Spleen (tissue), 11 donors: ENCODE measurements around the gene TENM4. TPM values are rescaled to one million over a fixed set of nuclear protein-coding genes. Genes with fewer than 3 reads are reported as not detected.

Experiments used
- DNase-seq: peaks from one replicate; pipeline ENCODE4 v3.0.0-alpha.2; 2020
- H3K27ac ChIP-seq, 8 donors: fragments of 200-600 bp; sonication (generic) in 7 of 8; 1 replicate in 4 of 8; 2 replicates in 4 of 8; pipeline versions ENCODE4 v1.5.0 to v1.8.0; 2016 to 2021; ENCODE audit warnings: inconsistent platforms in 4 of 8, mild to moderate bottlenecking in 4 of 8, moderate library complexity in 1 of 8
- H3K27me3 ChIP-seq, 7 donors: fragments of 200-600 bp; sonication (generic) in 6 of 7; replicated peaks in 1 of 7; 1 replicate in 4 of 7; 2 replicates in 3 of 7; pipeline versions ENCODE4 v1.5.0 to v1.8.0; 2016 to 2021; ENCODE audit warnings: inconsistent platforms in 3 of 7, mild to moderate bottlenecking in 1 of 7
- H3K36me3 ChIP-seq, 6 donors: fragments of 200-600 bp; sonication (generic) in 5 of 6; 1 replicate in 4 of 6; 2 replicates in 2 of 6; pipeline versions ENCODE4 v1.5.0 to v1.8.0; 2016 to 2021; ENCODE audit warnings: inconsistent platforms in 2 of 6
- H3K4me1 ChIP-seq, 6 donors: fragments of 200-600 bp; sonication (generic) in 5 of 6; 1 replicate in 3 of 6; 2 replicates in 3 of 6; pipeline versions ENCODE4 v1.5.0 to v1.8.0; 2016 to 2021; ENCODE audit warnings: inconsistent platforms in 3 of 6
- H3K4me3 ChIP-seq, 8 donors: fragments of 200-600 bp; sonication (generic) in 7 of 8; 1 replicate in 4 of 8; 2 replicates in 4 of 8; pipeline versions ENCODE4 v1.5.0 to v1.8.0; 2016 to 2021; ENCODE audit warnings: inconsistent platforms in 4 of 8, mild to moderate bottlenecking in 4 of 8, moderate library complexity in 2 of 8
- H3K9me3 ChIP-seq, 8 donors: fragments of 200-600 bp; sonication (generic) in 7 of 8; 1 replicate in 4 of 8; 2 replicates in 4 of 8; pipeline versions ENCODE4 v1.5.0 to v1.8.0; 2016 to 2021; ENCODE audit warnings: inconsistent platforms in 4 of 8
- CTCF ChIP-seq, 11 experiments: fragments of 200-600 bp in 7 of 11; fragments of 450-650 bp in 4 of 11; sonication (generic) in 4 of 11; IDR thresholded peaks in 8 of 11; conservative IDR thresholded peaks in 3 of 11; 1 replicate in 7 of 11; 2 replicates in 4 of 11; pipeline versions ENCODE4 v1.4.0 to v1.8.0; 2016 to 2021; ENCODE audit warnings: antibody characterized with exemption in 11 of 11, inconsistent platforms in 4 of 11, mild to moderate bottlenecking in 1 of 11
- POLR2A ChIP-seq, 3 donors: fragments of 450-650 bp; IDR thresholded peaks; one replicate each; pipeline ENCODE4 v1.5.1; 2017; ENCODE audit warnings: antibody characterized with exemption in 3 of 3, mild to moderate bottlenecking in 1 of 3
- POLR2AphosphoS5 ChIP-seq, 3 donors: sonication (generic); formaldehyde crosslinking; IDR thresholded peaks; one replicate each; pipeline ENCODE4 v1.5.1; 2017; ENCODE audit warnings: antibody characterized with exemption in 3 of 3
- WGBS, 5 donors: extraction: QIAGEN DNeasy Blood & Tissue Kit in 3 of 5; methylation state at CpG; one replicate each; pipeline versions ENCODE4 v1.1.5 to v1.1.7; 2013 to 2018; 5-methylcytosine and 5-hydroxymethylcytosine counted together
- intact Hi-C: fragments of 100-400 bp; cut with DNase I; formaldehyde crosslinking; loops from one replicate; pipeline ENCODE4 v1.15.0; 2023; ENCODE audit warnings: low total_unique reads
- polyA plus RNA-seq, 3 donors: library from polyadenylated mRNA; stranded (reverse); fragments of 200-250 nt; gene quantifications; one replicate each; pipeline ENCODE4 v1.2.1, GENCODE V29; 2013
- total RNA-seq, 7 donors: library from RNA; depleted of rRNA in 3 of 7; stranded (reverse); fragments of >200 nt in 3 of 7; fragmentation: NEBNext Ultra II Directional in 4 of 7; extraction: Animal tissue kit (Norgen Biotek cat#: 25700) in 4 of 7; gene quantifications; one replicate each; pipeline versions ENCODE4 v1.1.0 to v1.2.1, GENCODE V29; 2016 to 2021
- donor health status: healthy with polysubstance abuse.
- donor health status: DM: no; HTN: no; CAD: no; lungs with moderate emphysema.
- donor health status: DM: no; HTN: no; CAD: no.
- donor health status: Bipolar disorder and iron deficiency.
- donor health status: healthy.
- donor health status: DM: no; HTN: no; CAD: no.
- donor health status: DM: yes; HTN: yes; CAD: no.

Gene TENM4
- total and polyA plus RNA-seq, 10 donors: 0.09 to 4.5 (median 1.2) TPM

- H3K36me3 ChIP-seq: no peaks in the 10 kb centered on the region
- H3K9me3 ChIP-seq: no peaks in the 10 kb centered on the region
- no peaks in the 10 kb centered on the region for H3K27me3 ChIP-seq
- intact Hi-C loops: no loop called here
- H3K4me1 ChIP-seq: peaks cover 0 to 16% (median 4%) of the 10 kb centered on the region in 6 donors
- WGBS, 5 donors: 46 to 59% (median 52%) methylated on average over 3 of the region's 3 CpGs
- H3K4me3 ChIP-seq: no peak overlapping the region
- H3K27ac ChIP-seq: no peak overlapping the region
- DNase-seq: no peak
- TF ChIP-seq POLR2A (IDR thresholded peaks at IDR 0.05) (no peak), POLR2AphosphoS5 (IDR thresholded peaks at IDR 0.05) (no peak), CTCF (IDR thresholded peaks at IDR 0.05 in 8 of 11, conservative IDR thresholded peaks at IDR 0.05 in 3 of 11) (no peak)
These were observed 41.0 kb upstream of the TENM4 start for GRCh38 chr11:79481795-79482194.

GRCh38 chr11:79480864-79481263 lies 40.0 kb upstream of the TENM4 start:
- Histone ChIP-seq H3K36me3 (no peaks in the 10 kb centered on the region), H3K9me3 (peaks cover 0 to 8% (median 5%) of the 10 kb centered on the region in 8 donors), H3K27ac (no peak overlapping the region), H3K27me3 (no peaks in the 10 kb centered on the region), H3K4me3 (no peak overlapping the region), H3K4me1 (peaks cover 0 to 16% (median 2%) of the 10 kb centered on the region in 6 donors)
- TF ChIP-seq CTCF (IDR thresholded peaks at IDR 0.05 in 8 of 11, conservative IDR thresholded peaks at IDR 0.05 in 3 of 11) (no peak), POLR2AphosphoS5 (IDR thresholded peaks at IDR 0.05) (no peak), POLR2A (IDR thresholded peaks at IDR 0.05) (no peak)
- intact Hi-C loops: no loop called here
- 86 to 93% (median 92%) methylated on average over 4 of the region's 4 CpGs for WGBS, 5 donors
- DNase-seq: no peak

- intact Hi-C loops: no loop called here
- H3K9me3 ChIP-seq: peaks cover 0 to 16% (median 12%) of the 10 kb centered on the region in 8 donors
- no peak for DNase-seq
- no peak overlapping the region for H3K27ac ChIP-seq
- WGBS, 5 donors: 54 to 61% (median 55%) methylated on average over 8 of the region's 8 CpGs
- no peaks in the 10 kb centered on the region for H3K36me3 ChIP-seq
- no peak overlapping the region for H3K4me3 ChIP-seq
- no peaks in the 10 kb centered on the region for H3K27me3 ChIP-seq
- no peaks in the 10 kb centered on the region for H3K4me1 ChIP-seq
- TF ChIP-seq CTCF (IDR thresholded peaks at IDR 0.05 in 8 of 11, conservative IDR thresholded peaks at IDR 0.05 in 3 of 11) (no peak), POLR2A (IDR thresholded peaks at IDR 0.05) (no peak), POLR2AphosphoS5 (IDR thresholded peaks at IDR 0.05) (no peak)
These were observed 32.1 kb upstream of the TENM4 start for GRCh38 chr11:79472819-79473529.

- 33 to 41% (median 39%) methylated on average over 7 of the region's 7 CpGs for WGBS, 5 donors
- Histone ChIP-seq H3K27ac (no peak overlapping the region), H3K4me3 (no peak overlapping the region), H3K9me3 (peaks cover 0 to 13% (median 9%) of the 10 kb centered on the region in 8 donors), H3K27me3 (no peaks in the 10 kb centered on the region), H3K36me3 (no peaks in the 10 kb centered on the region), H3K4me1 (no peaks in the 10 kb centered on the region)
- no peak for DNase-seq
- intact Hi-C loops: no loop called here
- TF ChIP-seq POLR2A (IDR thresholded peaks at IDR 0.05): no peak
- no peak for TF ChIP-seq POLR2AphosphoS5 (IDR thresholded peaks at IDR 0.05)
- no peak for TF ChIP-seq CTCF (IDR thresholded peaks at IDR 0.05 in 8 of 11, conservative IDR thresholded peaks at IDR 0.05 in 3 of 11)
These were observed 30.4 kb upstream of the TENM4 start for GRCh38 chr11:79471071-79471844.
